HepG2 (cell line): ENCODE measurements around the gene NABP2. TPM values are rescaled to one million over a fixed set of nuclear protein-coding genes. Genes with fewer than 3 reads are reported as not detected.

Source experiments
- ARNT2 ChIP-seq: sonication (generic); formaldehyde crosslinking; IDR thresholded peaks from 2 replicates; pipeline ENCODE4 v1.8.0; 2022; ENCODE audit warnings: mild to moderate bottlenecking, low read depth, missing genetic modification reagents, moderate library complexity
- CENPBD1 ChIP-seq: sonication (generic); formaldehyde crosslinking; IDR thresholded peaks from 2 replicates; pipeline ENCODE4 v1.8.0; 2022; ENCODE audit warnings: missing genetic modification reagents, low read depth, mild to moderate bottlenecking, borderline replicate concordance
- GFI1 ChIP-seq: sonication (generic); formaldehyde crosslinking; IDR thresholded peaks from 2 replicates; pipeline ENCODE4 v1.5.0; 2020; ENCODE audit warnings: missing genetic modification reagents, mild to moderate bottlenecking, borderline replicate concordance
- MAZ ChIP-seq, 2 experiments: sonication (generic) in 1 of 2; formaldehyde crosslinking in 1 of 2; IDR thresholded peaks; 2 replicates each; pipeline versions ENCODE4 v1.5.0 to v1.6.1; 2012 to 2020; ENCODE audit warnings: low read depth in 2 of 2, mild to moderate bottlenecking in 2 of 2, borderline replicate concordance in 1 of 2, improper control_type of control experiment in 1 of 2, low read length in 1 of 2, missing genetic modification reagents in 1 of 2, moderate library complexity in 1 of 2
- MBNL3 ChIP-seq: fragments of 250-450 bp; sonication (Bioruptor Pico); conservative IDR thresholded peaks from 2 replicates; pipeline ENCODE4 v1.8.0; 2022; ENCODE audit warnings: mild to moderate bottlenecking, inconsistent platforms
- MED1 ChIP-seq: sonication (generic); formaldehyde crosslinking; IDR thresholded peaks from 2 replicates; pipeline ENCODE4 v1.4.0; 2020; ENCODE audit warnings: missing genetic modification reagents
- NKX3-1 ChIP-seq: sonication (generic); formaldehyde crosslinking; IDR thresholded peaks from 2 replicates; pipeline ENCODE4 v1.5.0; 2020; ENCODE audit warnings: missing genetic modification reagents
- RBAK ChIP-seq: sonication (generic); formaldehyde crosslinking; IDR thresholded peaks from 2 replicates; pipeline ENCODE4 v1.5.1; 2020; ENCODE audit warnings: mild to moderate bottlenecking, missing genetic modification reagents
- SETDB1 ChIP-seq: sonication (generic); formaldehyde crosslinking; IDR thresholded peaks from 2 replicates; pipeline ENCODE4 v1.5.1; 2020; ENCODE audit warnings: missing genetic modification reagents, mild to moderate bottlenecking, borderline replicate concordance
- SOX5 ChIP-seq: IDR thresholded peaks from 2 replicates; pipeline ENCODE4 v1.6.1; 2016; ENCODE audit warnings: borderline replicate concordance
- SYNCRIP ChIP-seq: fragments of 200-400 bp; formaldehyde crosslinking; IDR thresholded peaks from 2 replicates; pipeline ENCODE4 v1.6.1; 2018; ENCODE audit warnings: mild to moderate bottlenecking, low read depth, low read length; ENCODE audit not compliant: insufficient read depth
- TOPORS ChIP-seq: sonication (generic); formaldehyde crosslinking; IDR thresholded peaks from 2 replicates; pipeline ENCODE4 v1.8.0; 2023; ENCODE audit warnings: mild to moderate bottlenecking, missing genetic modification reagents
- TSC22D2 ChIP-seq: sonication (generic); formaldehyde crosslinking; IDR thresholded peaks from 2 replicates; pipeline ENCODE4 v1.5.1; 2020; ENCODE audit warnings: missing genetic modification reagents, mild to moderate bottlenecking, borderline replicate concordance
- ZBTB8A ChIP-seq: sonication (generic); formaldehyde crosslinking; IDR thresholded peaks from 2 replicates; pipeline ENCODE4 v1.4.0; 2020; ENCODE audit warnings: mild to moderate bottlenecking, low read depth, missing genetic modification reagents, borderline replicate concordance
- ZNF276 ChIP-seq: sonication (generic); formaldehyde crosslinking; IDR thresholded peaks from 2 replicates; pipeline ENCODE4 v1.4.0; 2020; ENCODE audit warnings: mild to moderate bottlenecking, low read depth, missing genetic modification reagents
- ZNF292 ChIP-seq: sonication (generic); formaldehyde crosslinking; IDR thresholded peaks from 2 replicates; pipeline ENCODE4 v1.8.1; 2022; ENCODE audit warnings: mild to moderate bottlenecking, low read depth, missing genetic modification reagents, borderline replicate concordance
- ZNF556 ChIP-seq: sonication (generic); formaldehyde crosslinking; IDR thresholded peaks from 2 replicates; pipeline ENCODE4 v1.4.0; 2020; ENCODE audit warnings: mild to moderate bottlenecking, missing genetic modification reagents, borderline replicate concordance
- ZNF816 ChIP-seq: sonication (generic); formaldehyde crosslinking; IDR thresholded peaks from 2 replicates; pipeline ENCODE4 v1.8.0; 2022; ENCODE audit warnings: missing genetic modification reagents, mild to moderate bottlenecking, borderline replicate concordance
- polyA plus RNA-seq, 8 experiments: library from polyadenylated mRNA; depleted of rRNA in 3 of 8; stranded (reverse) in 7 of 8; unstranded in 1 of 8; fragments of >200 nt; fragmentation: Illumina TruSeq in 4 of 8; extraction: Trizol in 4 of 8; gene quantifications; 2 replicates each; pipeline versions ENCODE4 v1.2.1 to v1.2.3, GENCODE V29; 2011 to 2016; ENCODE audit warnings: low read depth in 4 of 8, missing spikeins in 1 of 8, mixed read lengths in 1 of 8; ENCODE audit not compliant: insufficient read depth in 1 of 8
- total RNA-seq, 5 experiments: library from RNA; depleted of rRNA; stranded (reverse); fragments of >200 nt; fragmentation: Illumina TruSeq; extraction: Trizol; gene quantifications; 2 replicates each; pipeline ENCODE4 v1.2.3, GENCODE V29; 2016; ENCODE audit warnings: low read depth in 1 of 5
- TF ChIP-seq, protein P1 (sequence below): sonication (generic); formaldehyde crosslinking; IDR thresholded peaks from 2 replicates; pipeline ENCODE4 v1.4.0; 2020; ENCODE audit warnings: mild to moderate bottlenecking, missing genetic modification reagents, borderline replicate concordance
- TF ChIP-seq, protein P2 (sequence below): IDR thresholded peaks from 2 replicates; pipeline ENCODE4 v1.6.1; 2016; ENCODE audit warnings: low read depth, borderline replicate concordance

The NABP2 gene
- total and polyA plus RNA-seq, 2 of the 13 experiments (the other 11 are each of a cell fraction or from before 2014, with no cell fraction given) = 33.2 to 35.5 TPM

DNA sequence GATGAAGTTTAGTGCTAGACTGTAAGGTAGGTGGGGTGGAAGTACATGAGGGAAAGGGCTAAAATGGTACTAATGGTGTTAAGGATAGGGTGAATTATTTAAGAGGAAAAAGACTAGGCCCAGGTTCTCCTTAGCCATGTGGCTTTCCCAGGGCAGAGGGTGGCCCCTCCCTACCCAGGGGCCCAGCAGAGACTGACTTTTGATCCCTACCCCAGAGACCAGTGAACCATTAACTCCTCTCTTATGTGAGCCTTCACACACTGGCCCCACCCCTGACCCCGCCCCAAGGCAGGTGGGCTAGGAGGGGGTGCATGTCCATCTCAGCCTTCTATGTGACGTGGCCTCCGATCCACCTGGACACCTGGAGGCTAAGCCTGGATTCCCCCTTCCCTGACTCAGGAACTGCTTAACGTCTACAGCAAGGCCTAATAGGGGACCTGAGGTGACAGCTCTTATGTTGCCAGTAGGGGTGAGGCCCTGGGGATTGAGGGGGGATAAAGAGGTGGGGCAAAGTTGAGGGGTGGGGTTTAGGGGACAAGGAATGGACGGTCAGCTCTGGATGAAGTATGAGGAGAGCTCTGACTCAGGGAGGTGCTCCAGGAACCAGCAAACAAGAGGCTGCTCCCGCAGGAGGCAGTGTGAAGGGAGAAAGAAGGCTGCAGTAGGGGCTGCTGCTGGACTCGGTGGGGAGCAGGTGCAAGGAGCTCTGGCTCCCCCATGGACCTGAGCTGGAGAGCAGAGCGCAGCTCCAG lies 6.5 kb downstream of the NABP2 start (continued):
- TF ChIP-seq SYNCRIP = no peak
- TF ChIP-seq ZBTB8A (CRISPR knock-in tag) = no peak
- peak; percentile 40; the same call in 1 of the 2 replicates for TF ChIP-seq MAZ (IDR thresholded peaks at IDR 0.05; ENCODE audit: borderline replicate concordance, low read depth, low read length)
- no peak; the same call in 1 of the 2 replicates for TF ChIP-seq MAZ (CRISPR knock-in tag; IDR thresholded peaks at IDR 0.05; ENCODE audit: low read depth)
- TF ChIP-seq TSC22D2 (CRISPR knock-in tag) = no peak; the same call in 1 of the 2 replicates
- no peak for TF ChIP-seq GFI1
- TF ChIP-seq ZNF276 (CRISPR knock-in tag) = no peak
- TF ChIP-seq NKX3-1 (CRISPR knock-in tag) = no peak
- peak; percentile 26 for TF ChIP-seq MED1 (CRISPR knock-in tag)
- TF ChIP-seq RBAK (CRISPR knock-in tag) = no peak
- no peak for TF ChIP-seq ZNF292
- TF ChIP-seq CENPBD1 = no peak
- TF ChIP-seq, protein P1, sequence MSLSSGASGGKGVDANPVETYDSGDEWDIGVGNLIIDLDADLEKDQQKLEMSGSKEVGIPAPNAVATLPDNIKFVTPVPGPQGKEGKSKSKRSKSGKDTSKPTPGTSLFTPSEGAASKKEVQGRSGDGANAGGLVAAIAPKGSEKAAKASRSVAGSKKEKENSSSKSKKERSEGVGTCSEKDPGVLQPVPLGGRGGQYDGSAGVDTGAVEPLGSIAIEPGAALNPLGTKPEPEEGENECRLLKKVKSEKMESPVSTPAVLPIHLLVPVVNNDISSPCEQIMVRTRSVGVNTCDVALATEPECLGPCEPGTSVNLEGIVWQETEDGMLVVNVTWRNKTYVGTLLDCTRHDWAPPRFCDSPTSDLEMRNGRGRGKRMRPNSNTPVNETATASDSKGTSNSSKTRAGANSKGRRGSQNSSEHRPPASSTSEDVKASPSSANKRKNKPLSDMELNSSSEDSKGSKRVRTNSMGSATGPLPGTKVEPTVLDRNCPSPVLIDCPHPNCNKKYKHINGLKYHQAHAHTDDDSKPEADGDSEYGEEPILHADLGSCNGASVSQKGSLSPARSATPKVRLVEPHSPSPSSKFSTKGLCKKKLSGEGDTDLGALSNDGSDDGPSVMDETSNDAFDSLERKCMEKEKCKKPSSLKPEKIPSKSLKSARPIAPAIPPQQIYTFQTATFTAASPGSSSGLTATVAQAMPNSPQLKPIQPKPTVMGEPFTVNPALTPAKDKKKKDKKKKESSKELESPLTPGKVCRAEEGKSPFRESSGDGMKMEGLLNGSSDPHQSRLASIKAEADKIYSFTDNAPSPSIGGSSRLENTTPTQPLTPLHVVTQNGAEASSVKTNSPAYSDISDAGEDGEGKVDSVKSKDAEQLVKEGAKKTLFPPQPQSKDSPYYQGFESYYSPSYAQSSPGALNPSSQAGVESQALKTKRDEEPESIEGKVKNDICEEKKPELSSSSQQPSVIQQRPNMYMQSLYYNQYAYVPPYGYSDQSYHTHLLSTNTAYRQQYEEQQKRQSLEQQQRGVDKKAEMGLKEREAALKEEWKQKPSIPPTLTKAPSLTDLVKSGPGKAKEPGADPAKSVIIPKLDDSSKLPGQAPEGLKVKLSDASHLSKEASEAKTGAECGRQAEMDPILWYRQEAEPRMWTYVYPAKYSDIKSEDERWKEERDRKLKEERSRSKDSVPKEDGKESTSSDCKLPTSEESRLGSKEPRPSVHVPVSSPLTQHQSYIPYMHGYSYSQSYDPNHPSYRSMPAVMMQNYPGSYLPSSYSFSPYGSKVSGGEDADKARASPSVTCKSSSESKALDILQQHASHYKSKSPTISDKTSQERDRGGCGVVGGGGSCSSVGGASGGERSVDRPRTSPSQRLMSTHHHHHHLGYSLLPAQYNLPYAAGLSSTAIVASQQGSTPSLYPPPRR = peak; percentile 57; the same call in 1 of the 2 replicates
- TF ChIP-seq SETDB1 (CRISPR knock-in tag) = no peak
- no peak for TF ChIP-seq ZNF816 (CRISPR knock-in tag)
- TF ChIP-seq, protein P2, sequence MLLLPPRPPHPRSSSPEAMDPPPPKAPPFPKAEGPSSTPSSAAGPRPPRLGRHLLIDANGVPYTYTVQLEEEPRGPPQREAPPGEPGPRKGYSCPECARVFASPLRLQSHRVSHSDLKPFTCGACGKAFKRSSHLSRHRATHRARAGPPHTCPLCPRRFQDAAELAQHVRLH (CRISPR knock-in tag) = no peak; the same call in none of the 2 replicates
- no peak for TF ChIP-seq TOPORS
- TF ChIP-seq ZNF556 (CRISPR knock-in tag) = peak; percentile 81; the same call in 1 of the 2 replicates
- no peak for TF ChIP-seq MBNL3 (CRISPR knock-in tag)
- no peak for TF ChIP-seq ARNT2 (CRISPR knock-in tag)
- no peak for TF ChIP-seq SOX5
